ENCODE data around the gene EPB41L4A.

DNA sequence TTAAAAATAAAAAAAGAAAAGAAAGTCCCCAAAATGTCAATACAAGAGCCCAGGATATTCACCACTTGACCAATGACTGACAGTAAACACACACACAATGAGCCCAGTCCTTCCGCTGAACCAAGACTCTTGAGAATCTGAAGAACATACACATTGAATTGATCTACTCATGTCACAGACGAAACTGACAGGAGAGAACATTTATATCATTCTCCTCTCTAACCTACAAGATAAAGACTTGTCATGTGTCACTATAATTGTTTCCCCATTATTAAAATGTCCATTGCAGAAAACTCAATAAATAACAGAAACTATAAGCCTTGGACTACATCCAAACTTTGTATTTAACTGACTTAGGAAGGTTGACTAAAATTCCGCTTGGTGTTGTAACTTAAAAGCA lies 296.7 kb downstream of the EPB41L4A start:
- TF ChIP-seq POLR2A (IDR thresholded peaks at IDR 0.05; ENCODE audit: low read depth) (no peak), CTCF (IDR thresholded peaks at IDR 0.05) (no peak), POLR2AphosphoS5 (IDR thresholded peaks at IDR 0.05) (no peak), EP300 (IDR thresholded peaks at IDR 0.05) (no peak)
